Measurements from ENCODE around the gene RAB25.

- no peak for TF ChIP-seq CTCF (IDR thresholded peaks at IDR 0.05; ENCODE audit: insufficient read depth, low read length, poor library complexity, severe bottlenecking)
- no peak for TF ChIP-seq EZH2phosphoT487 (conservative IDR thresholded peaks at IDR 0.05; ENCODE audit: low read length)
Observed at GRCh38 chr1:156021093-156021428, 39.9 kb upstream of the RAB25 start.
